NT2/D1 (cell line): ENCODE measurements around the gene NELL2.

ENCODE experiments used
- DNase-seq: peaks from one replicate; pipeline ENCODE4 v3.0.0-alpha.2; 2011; ENCODE audit warnings: low read depth, low spot score
- H3K27me3 ChIP-seq: 2 replicates; pipeline ENCODE4 v1.6.0; 2011; ENCODE audit warnings: mild to moderate bottlenecking; ENCODE audit not compliant: insufficient read length, insufficient read depth
- H3K36me3 ChIP-seq: 2 replicates; pipeline ENCODE4 v1.6.1; 2011; ENCODE audit warnings: mild to moderate bottlenecking, low read length, mixed read lengths; ENCODE audit not compliant: insufficient read depth, insufficient read length
- H3K4me1 ChIP-seq: 2 replicates; pipeline ENCODE4 v1.5.1; 2011; ENCODE audit not compliant: insufficient read depth, insufficient read length
- H3K4me3 ChIP-seq: 2 replicates; pipeline ENCODE4 v1.5.1; 2011; ENCODE audit warnings: low read depth; ENCODE audit not compliant: insufficient read length
- H3K9ac ChIP-seq: 2 replicates; pipeline ENCODE4 v1.6.0; 2011; ENCODE audit warnings: low read depth; ENCODE audit not compliant: insufficient read length
- H3K9me3 ChIP-seq: 2 replicates; pipeline ENCODE4 v1.5.1; 2011; ENCODE audit warnings: mild to moderate bottlenecking, low read length; ENCODE audit not compliant: insufficient read depth
- SUZ12 ChIP-seq: IDR thresholded peaks from 2 replicates; pipeline ENCODE4 v1.6.1; 2011; ENCODE audit not compliant: insufficient read length, insufficient read depth; ENCODE audit errors: extremely low read depth
- YY1 ChIP-seq: IDR thresholded peaks from 2 replicates; pipeline ENCODE4 v1.6.1; 2011; ENCODE audit not compliant: insufficient read length, insufficient read depth
- ZNF274 ChIP-seq: IDR thresholded peaks from 2 replicates; pipeline ENCODE4 v1.6.1; 2011; ENCODE audit warnings: mild to moderate bottlenecking, low read depth, low read length

The NELL2 gene

GRCh38 chr12:44647917-44648690 lies 228.0 kb downstream of the NELL2 start:
- no peak overlapping the region for H3K4me3 ChIP-seq
- DNase-seq, result peak; percentile 23

GRCh38 chr12:44640427-44641190 lies 235.5 kb downstream of the NELL2 start:
- H3K4me3 ChIP-seq, result no peak overlapping the region
- H3K36me3 ChIP-seq, result no peaks in the 10 kb centered on the region
- no peak for TF ChIP-seq ZNF274
- no peaks in the 10 kb centered on the region for H3K4me1 ChIP-seq
- H3K27me3 ChIP-seq, result no peaks in the 10 kb centered on the region
- no peak overlapping the region for H3K9ac ChIP-seq
- no peak for DNase-seq
- no peaks in the 10 kb centered on the region for H3K9me3 ChIP-seq

More at GRCh38 chr12:44647917-44648690, 228.0 kb downstream of the NELL2 start:
- Histone ChIP-seq H3K9ac (no peak overlapping the region), H3K4me1 (peaks cover 3% of the 10 kb centered on the region), H3K36me3 (no peaks in the 10 kb centered on the region), H3K9me3 (no peaks in the 10 kb centered on the region), H3K27me3 (no peaks in the 10 kb centered on the region)
- no peak for TF ChIP-seq YY1
- TF ChIP-seq ZNF274, result no peak
- no peak for TF ChIP-seq SUZ12

- Histone ChIP-seq H3K36me3 (no peaks in the 10 kb centered on the region), H3K9me3 (no peaks in the 10 kb centered on the region), H3K9ac (no peak overlapping the region), H3K27me3 (no peaks in the 10 kb centered on the region), H3K4me3 (no peak overlapping the region), H3K4me1 (no peaks in the 10 kb centered on the region)
- DNase-seq, result no peak
- no peak for TF ChIP-seq SUZ12
- no peak for TF ChIP-seq YY1
- TF ChIP-seq ZNF274, result no peak
Observed at GRCh38 chr12:44637875-44638274, 238.2 kb downstream of the NELL2 start.

- Histone ChIP-seq H3K36me3 (no peaks in the 10 kb centered on the region), H3K27me3 (no peaks in the 10 kb centered on the region), H3K4me1 (no peaks in the 10 kb centered on the region), H3K9me3 (no peaks in the 10 kb centered on the region), H3K4me3 (no peak overlapping the region), H3K9ac (no peak overlapping the region)
- DNase-seq, result no peak
- TF ChIP-seq SUZ12 (no peak), ZNF274 (no peak), YY1 (no peak)
Observed at GRCh38 chr12:44628180-44628579, 247.9 kb downstream of the NELL2 start.

- Histone ChIP-seq H3K36me3 (no peaks in the 10 kb centered on the region), H3K4me3 (no peak overlapping the region)
- no peak for TF ChIP-seq SUZ12
- no peak for TF ChIP-seq ZNF274
- TF ChIP-seq YY1, result no peak
Observed at GRCh38 chr12:44627387-44628166, 248.5 kb downstream of the NELL2 start.

GRCh38 chr12:44626883-44627282 lies 249.2 kb downstream of the NELL2 start:
- Histone ChIP-seq H3K9me3 (no peaks in the 10 kb centered on the region), H3K4me1 (no peaks in the 10 kb centered on the region), H3K27me3 (no peaks in the 10 kb centered on the region), H3K9ac (no peak overlapping the region), H3K36me3 (no peaks in the 10 kb centered on the region), H3K4me3 (no peak overlapping the region)
- DNase-seq, result no peak
- TF ChIP-seq ZNF274 (no peak), SUZ12 (no peak), YY1 (no peak)

More at GRCh38 chr12:44627387-44628166, 248.5 kb downstream of the NELL2 start:
- Histone ChIP-seq H3K9ac (no peak overlapping the region), H3K4me1 (no peaks in the 10 kb centered on the region), H3K9me3 (no peaks in the 10 kb centered on the region), H3K27me3 (no peaks in the 10 kb centered on the region)
- no peak for DNase-seq

GRCh38 chr12:44618946-44619345 lies 257.2 kb downstream of the NELL2 start:
- no peaks in the 10 kb centered on the region for H3K4me1 ChIP-seq
- TF ChIP-seq YY1, result no peak
- no peak for TF ChIP-seq SUZ12
- TF ChIP-seq ZNF274, result no peak

More at GRCh38 chr12:44618946-44619345, 257.2 kb downstream of the NELL2 start:
- no peak for DNase-seq
- H3K4me3 ChIP-seq, result no peak overlapping the region
- no peak overlapping the region for H3K9ac ChIP-seq
- no peaks in the 10 kb centered on the region for H3K27me3 ChIP-seq
- H3K9me3 ChIP-seq, result no peaks in the 10 kb centered on the region
- no peaks in the 10 kb centered on the region for H3K36me3 ChIP-seq
